Esophagus squamous epithelium (tissue), 5 donors: ENCODE measurements around the gene VSX2. TPM values are rescaled to one million over a fixed set of nuclear protein-coding genes. Genes with fewer than 3 reads are reported as not detected.

ENCODE experiments used
- DNase-seq: peaks from one replicate; lab custom pipeline; 2025; lab: John Stamatoyannopoulos, UW
- H3K27ac ChIP-seq, 4 donors: fragments of 200-600 bp; sonication (generic); one replicate each; pipeline ENCODE4 v1.5.1; 2016 to 2019; ENCODE audit warnings: mild to moderate bottlenecking in 1 of 4
- H3K27me3 ChIP-seq, 4 donors: fragments of 200-600 bp; sonication (generic); 1 replicate in 3 of 4; 2 replicates in 1 of 4; pipeline versions ENCODE4 v1.5.1 to v1.6.0; 2017 to 2021; ENCODE audit warnings: antibody characterized with exemption in 1 of 4
- H3K36me3 ChIP-seq, 3 donors: fragments of 200-600 bp; sonication (generic); one replicate each; pipeline ENCODE4 v1.5.1; 2016 to 2019
- H3K4me1 ChIP-seq, 3 donors: fragments of 200-600 bp; sonication (generic); one replicate each; pipeline ENCODE4 v1.5.1; 2017 to 2019
- H3K4me3 ChIP-seq, 4 donors: fragments of 200-600 bp; sonication (generic); 1 replicate in 3 of 4; 2 replicates in 1 of 4; pipeline ENCODE4 v1.5.1; 2016 to 2019; ENCODE audit warnings: mild to moderate bottlenecking in 2 of 4, moderate library complexity in 1 of 4
- H3K9me3 ChIP-seq, 3 donors: fragments of 200-600 bp; sonication (generic); one replicate each; pipeline ENCODE4 v1.5.1; 2016 to 2019
- POLR2A ChIP-seq, 4 donors: fragments of 450-650 bp; IDR thresholded peaks; one replicate each; pipeline ENCODE4 v1.6.1; 2017; ENCODE audit warnings: antibody characterized with exemption in 4 of 4, mild to moderate bottlenecking in 4 of 4, moderate library complexity in 3 of 4
- WGBS, 2 donors: methylation state at CpG; one replicate each; pipeline ENCODE4 v1.1.5; 2018; 5-methylcytosine and 5-hydroxymethylcytosine counted together
- intact Hi-C: fragments of 100-400 bp; cut with DNase I; formaldehyde crosslinking; loops from one replicate; pipeline ENCODE4 v1.15.0; 2022
- total RNA-seq, 4 donors: library from RNA; depleted of rRNA; stranded (reverse); fragments of >200 nt; gene quantifications; one replicate each; pipeline ENCODE4 v1.1.0, GENCODE V29; 2016
- TF ChIP-seq, protein P1 (sequence below), 6 experiments: fragments of 450-650 bp in 4 of 6; fragments of 200-600 bp in 2 of 6; sonication (generic) in 2 of 6; IDR thresholded peaks; one replicate each; pipeline ENCODE4 v1.5.1; 2016 to 2019; ENCODE audit warnings: antibody characterized with exemption in 6 of 6, mild to moderate bottlenecking in 4 of 6, moderate library complexity in 4 of 6
- donor health status: DM: yes; HTN: yes; CAD: no.

VSX2 gene
- total RNA-seq, 4 donors from 2014 or later: not detected

DNA sequence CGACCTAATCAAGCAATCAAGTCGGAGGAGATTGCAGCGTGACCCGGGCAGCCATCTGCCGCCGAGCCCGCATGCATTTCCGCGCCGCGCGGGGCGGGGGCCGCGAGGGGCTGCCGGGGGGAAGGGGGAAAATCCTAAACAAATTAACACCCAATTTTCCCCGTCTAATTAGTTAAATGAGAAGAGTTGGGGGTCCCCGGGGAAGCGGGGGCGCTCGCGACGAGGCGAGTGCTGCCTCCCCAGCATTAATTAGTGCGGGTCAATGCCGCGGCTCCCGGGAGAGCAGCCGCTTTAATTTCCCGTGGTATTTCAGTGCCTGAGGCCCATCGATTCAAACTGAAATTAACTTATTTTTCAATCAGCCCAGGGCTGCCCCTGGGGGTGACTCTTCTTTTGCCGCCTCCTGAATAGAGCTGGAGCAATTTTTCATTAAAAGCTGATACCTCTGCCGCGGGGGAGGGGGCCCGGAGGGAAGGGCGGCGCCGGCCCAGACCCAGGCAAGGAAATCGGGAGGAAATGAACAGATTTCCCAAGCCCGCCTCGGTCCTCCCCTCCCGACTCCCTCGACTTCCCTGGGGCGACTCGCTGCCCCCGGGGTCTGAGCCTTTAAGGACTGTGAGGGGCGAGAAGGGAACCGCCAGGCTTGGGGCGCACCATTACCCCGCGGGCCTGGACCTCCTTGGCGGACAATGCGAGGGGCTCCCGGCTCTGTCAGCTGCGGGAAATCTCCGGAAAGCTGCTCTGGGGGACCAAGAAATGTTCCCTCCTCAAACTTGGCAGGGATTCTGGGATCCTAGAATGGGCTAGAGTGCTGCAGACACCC is 18.9 kb downstream of the VSX2 start:
- no peak for TF ChIP-seq POLR2A (IDR thresholded peaks at IDR 0.05)
- TF ChIP-seq, protein P1, sequence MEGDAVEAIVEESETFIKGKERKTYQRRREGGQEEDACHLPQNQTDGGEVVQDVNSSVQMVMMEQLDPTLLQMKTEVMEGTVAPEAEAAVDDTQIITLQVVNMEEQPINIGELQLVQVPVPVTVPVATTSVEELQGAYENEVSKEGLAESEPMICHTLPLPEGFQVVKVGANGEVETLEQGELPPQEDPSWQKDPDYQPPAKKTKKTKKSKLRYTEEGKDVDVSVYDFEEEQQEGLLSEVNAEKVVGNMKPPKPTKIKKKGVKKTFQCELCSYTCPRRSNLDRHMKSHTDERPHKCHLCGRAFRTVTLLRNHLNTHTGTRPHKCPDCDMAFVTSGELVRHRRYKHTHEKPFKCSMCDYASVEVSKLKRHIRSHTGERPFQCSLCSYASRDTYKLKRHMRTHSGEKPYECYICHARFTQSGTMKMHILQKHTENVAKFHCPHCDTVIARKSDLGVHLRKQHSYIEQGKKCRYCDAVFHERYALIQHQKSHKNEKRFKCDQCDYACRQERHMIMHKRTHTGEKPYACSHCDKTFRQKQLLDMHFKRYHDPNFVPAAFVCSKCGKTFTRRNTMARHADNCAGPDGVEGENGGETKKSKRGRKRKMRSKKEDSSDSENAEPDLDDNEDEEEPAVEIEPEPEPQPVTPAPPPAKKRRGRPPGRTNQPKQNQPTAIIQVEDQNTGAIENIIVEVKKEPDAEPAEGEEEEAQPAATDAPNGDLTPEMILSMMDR (IDR thresholded peaks at IDR 0.05): no peak
- intact Hi-C loops: no loop called here
- DNase-seq: no peak
- H3K4me3 ChIP-seq: peak overlapping the region; percentile 36 to 81 (median 54)
- H3K27ac ChIP-seq: peak overlapping the region in 1 of 4 donors; percentile 5
- H3K36me3 ChIP-seq: no peaks in the 10 kb centered on the region
- H3K4me1 ChIP-seq: peaks cover 0 to 42% (median 23%) of the 10 kb centered on the region in 3 donors
- H3K27me3 ChIP-seq: peaks cover 0 to 23% (median 0%) of the 10 kb centered on the region in 4 donors
- no peaks in the 10 kb centered on the region for H3K9me3 ChIP-seq
- 0 to 4% methylated on average over 19 to 40 of the region's 56 CpGs for WGBS, 2 donors

DNA sequence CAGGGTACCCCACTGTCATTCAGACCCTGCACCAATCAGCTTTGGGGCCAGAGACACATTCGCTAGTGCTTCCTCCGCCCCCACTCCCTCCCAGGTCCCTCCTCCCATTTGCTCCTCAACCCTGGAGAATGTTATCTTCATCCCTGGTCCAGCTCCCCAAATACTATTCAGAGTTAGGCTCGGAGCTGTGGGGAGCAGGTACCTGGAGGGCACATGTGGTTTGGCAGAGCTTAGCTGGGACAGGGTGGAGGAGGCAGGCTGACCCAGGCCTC is 19.5 kb downstream of the VSX2 start:
- 50 to 80% methylated on average over 2 of the region's 3 CpGs for WGBS, 2 donors
- H3K27ac ChIP-seq: no peak overlapping the region
- no peaks in the 10 kb centered on the region for H3K36me3 ChIP-seq
- DNase-seq: no peak
- intact Hi-C loops: no loop called here
- H3K27me3 ChIP-seq: peaks cover 0 to 23% (median 0%) of the 10 kb centered on the region in 4 donors
- H3K4me3 ChIP-seq: peak overlapping the region in 1 of 4 donors; percentile 81
- H3K9me3 ChIP-seq: no peaks in the 10 kb centered on the region
- no peak for TF ChIP-seq POLR2A (IDR thresholded peaks at IDR 0.05)
- TF ChIP-seq, protein P1 (IDR thresholded peaks at IDR 0.05): no peak
- peaks cover 0 to 42% (median 23%) of the 10 kb centered on the region in 3 donors for H3K4me1 ChIP-seq

DNA sequence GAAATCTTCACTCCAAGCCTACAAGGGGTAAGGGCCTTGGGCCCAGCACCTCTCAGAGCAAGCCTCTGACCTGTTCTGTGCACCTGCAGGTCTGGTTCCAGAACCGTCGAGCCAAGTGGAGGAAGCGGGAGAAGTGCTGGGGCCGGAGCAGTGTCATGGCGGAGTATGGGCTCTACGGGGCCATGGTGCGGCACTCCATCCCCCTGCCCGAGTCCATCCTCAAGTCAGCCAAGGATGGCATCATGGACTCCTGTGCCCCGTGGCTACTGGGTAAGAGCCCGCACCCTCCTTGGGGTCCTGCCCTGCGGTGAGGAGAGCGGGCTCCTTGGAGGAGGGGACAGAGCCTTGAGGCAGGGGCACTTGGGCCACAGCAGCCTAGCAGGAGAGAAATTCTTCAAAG is 20.3 kb downstream of the VSX2 start:
- Histone ChIP-seq H3K4me3 (no peak overlapping the region), H3K9me3 (no peaks in the 10 kb centered on the region), H3K36me3 (no peaks in the 10 kb centered on the region), H3K27ac (no peak overlapping the region), H3K4me1 (peaks cover 0 to 42% (median 23%) of the 10 kb centered on the region in 3 donors), H3K27me3 (peaks cover 0 to 19% (median 0%) of the 10 kb centered on the region in 4 donors)
- DNase-seq: no peak
- intact Hi-C loops: no loop called here
- 96% methylated on average over 9 of the region's 12 CpGs; no CpG with 5 or more reads in 1 of the 2 donors for WGBS, 2 donors
- TF ChIP-seq, protein P1 (IDR thresholded peaks at IDR 0.05): no peak
- TF ChIP-seq POLR2A (IDR thresholded peaks at IDR 0.05): no peak

DNA sequence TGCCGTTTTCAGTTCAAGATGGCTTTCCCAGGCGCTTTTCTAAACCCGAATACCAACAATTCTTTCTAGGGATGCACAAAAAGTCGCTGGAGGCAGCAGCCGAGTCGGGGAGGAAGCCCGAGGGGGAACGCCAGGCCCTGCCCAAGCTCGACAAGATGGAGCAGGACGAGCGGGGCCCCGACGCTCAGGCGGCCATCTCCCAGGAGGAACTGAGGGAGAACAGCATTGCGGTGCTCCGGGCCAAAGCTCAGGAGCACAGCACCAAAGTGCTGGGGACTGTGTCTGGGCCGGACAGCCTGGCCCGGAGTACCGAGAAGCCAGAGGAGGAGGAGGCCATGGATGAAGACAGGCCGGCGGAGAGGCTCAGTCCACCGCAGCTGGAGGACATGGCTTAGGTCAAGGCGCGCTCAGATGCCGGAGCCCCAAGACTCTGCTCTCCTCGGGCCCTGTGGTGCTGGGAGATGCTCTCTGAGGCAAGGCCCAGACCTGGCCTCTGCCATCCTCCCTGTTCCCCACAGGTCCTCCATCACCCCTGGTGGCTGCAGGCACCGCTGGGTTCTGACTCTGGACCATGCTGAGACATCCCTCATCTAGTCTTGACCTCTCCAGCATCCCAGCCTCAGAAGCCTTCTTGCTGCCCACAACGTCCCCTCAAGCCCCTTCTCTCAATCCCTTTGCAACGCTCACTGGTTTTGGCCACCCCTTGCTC is 21.4 kb downstream of the VSX2 start:
- no peak for DNase-seq
- Histone ChIP-seq H3K27me3 (peaks cover 0 to 19% (median 0%) of the 10 kb centered on the region in 4 donors), H3K9me3 (no peaks in the 10 kb centered on the region), H3K27ac (no peak overlapping the region), H3K4me3 (no peak overlapping the region), H3K4me1 (peaks cover 0 to 42% (median 23%) of the 10 kb centered on the region in 3 donors), H3K36me3 (no peaks in the 10 kb centered on the region)
- intact Hi-C loops: no loop called here
- WGBS, 2 donors: 89 to 91% methylated on average over 15 to 25 of the region's 29 CpGs
- no peak for TF ChIP-seq POLR2A (IDR thresholded peaks at IDR 0.05)

DNA sequence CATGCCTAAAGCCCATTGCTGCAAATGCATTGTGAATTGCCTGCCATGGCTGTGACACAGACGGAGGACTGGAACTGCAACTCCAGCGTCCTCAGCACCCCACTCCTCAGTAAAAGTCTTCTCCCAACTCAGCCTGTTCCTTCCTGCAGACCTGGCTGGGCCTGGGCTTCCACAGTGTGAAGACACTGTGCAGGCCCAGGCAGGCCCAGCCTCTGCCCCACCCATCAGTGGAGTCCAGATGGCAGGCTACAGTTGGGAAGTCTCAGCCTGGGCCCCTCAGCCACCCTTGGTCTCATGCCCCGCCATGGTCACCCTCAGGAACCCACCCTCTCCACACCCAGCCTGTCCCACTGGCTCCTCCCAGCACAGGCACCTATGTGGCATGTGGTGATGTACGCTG is 22.0 kb downstream of the VSX2 start:
- Histone ChIP-seq H3K27me3 (peaks cover 0 to 19% (median 0%) of the 10 kb centered on the region in 4 donors), H3K9me3 (no peaks in the 10 kb centered on the region), H3K4me3 (no peak overlapping the region), H3K36me3 (no peaks in the 10 kb centered on the region), H3K27ac (peak overlapping the region in 1 of 4 donors; percentile 46), H3K4me1 (peaks cover 0 to 42% (median 23%) of the 10 kb centered on the region in 3 donors)
- WGBS, 2 donors: 58 to 66% methylated on average over 2 to 4 of the region's 4 CpGs
- intact Hi-C loops: no loop called here
- TF ChIP-seq POLR2A (IDR thresholded peaks at IDR 0.05): no peak
- TF ChIP-seq, protein P1 (IDR thresholded peaks at IDR 0.05): no peak
- no peak for DNase-seq
